Iris pigment epithelial cell (primary cell): ENCODE data around the gene ADSS1.
A peak's percentile ranks its signal among the peaks of the same experiment; 100 is the strongest.

Experiments used
- DNase-seq: peaks from one replicate; pipeline ENCODE4 v3.0.0-alpha.2; 2011; ENCODE audit warnings: low read depth

Gene ADSS1

DNA sequence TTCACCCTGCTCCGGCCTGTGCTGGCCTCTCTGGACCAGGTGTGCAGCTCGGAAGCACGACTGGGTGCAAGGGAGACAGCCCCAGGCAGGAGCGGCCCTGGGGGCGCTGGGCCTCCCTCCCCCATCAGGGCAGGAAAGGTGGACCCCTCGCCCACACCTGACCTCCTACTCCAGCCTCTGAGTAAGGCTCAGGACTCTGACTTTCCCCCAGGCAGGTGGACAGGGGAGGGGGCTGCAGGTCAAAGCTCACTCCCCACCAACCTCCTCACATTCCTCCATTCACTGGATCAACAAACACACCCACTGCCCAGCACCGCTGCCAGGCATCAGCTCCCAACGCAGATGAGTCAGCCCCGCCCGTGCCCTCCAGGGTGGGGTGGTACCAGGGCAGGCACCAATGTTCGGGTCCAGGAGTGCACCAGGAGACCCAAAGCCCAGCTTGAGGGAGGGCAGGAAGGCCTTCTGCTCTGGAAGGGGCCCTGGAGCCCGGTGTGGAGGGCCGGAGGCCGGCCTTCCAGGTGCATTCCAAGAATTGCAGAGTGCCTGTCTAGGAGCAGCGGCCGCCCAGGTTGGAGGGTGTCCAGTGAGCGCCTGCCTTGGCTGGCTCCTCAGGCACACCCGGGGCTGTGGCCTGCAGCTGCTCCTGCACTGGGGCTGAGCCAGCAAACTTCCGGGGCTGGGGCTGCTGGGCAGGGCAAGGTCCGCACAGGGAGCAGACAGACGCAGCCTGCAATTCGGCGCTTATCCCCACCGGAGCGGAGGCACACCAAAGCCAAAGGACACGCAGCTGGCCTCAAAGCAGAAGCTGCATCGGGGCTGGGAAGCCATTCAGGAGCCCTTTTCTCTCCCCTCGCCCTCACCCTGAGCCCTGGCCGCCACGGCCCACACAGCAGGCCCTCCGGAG lies 36.2 kb upstream of the ADSS1 start:
- peak; percentile 54 for DNase-seq

DNA sequence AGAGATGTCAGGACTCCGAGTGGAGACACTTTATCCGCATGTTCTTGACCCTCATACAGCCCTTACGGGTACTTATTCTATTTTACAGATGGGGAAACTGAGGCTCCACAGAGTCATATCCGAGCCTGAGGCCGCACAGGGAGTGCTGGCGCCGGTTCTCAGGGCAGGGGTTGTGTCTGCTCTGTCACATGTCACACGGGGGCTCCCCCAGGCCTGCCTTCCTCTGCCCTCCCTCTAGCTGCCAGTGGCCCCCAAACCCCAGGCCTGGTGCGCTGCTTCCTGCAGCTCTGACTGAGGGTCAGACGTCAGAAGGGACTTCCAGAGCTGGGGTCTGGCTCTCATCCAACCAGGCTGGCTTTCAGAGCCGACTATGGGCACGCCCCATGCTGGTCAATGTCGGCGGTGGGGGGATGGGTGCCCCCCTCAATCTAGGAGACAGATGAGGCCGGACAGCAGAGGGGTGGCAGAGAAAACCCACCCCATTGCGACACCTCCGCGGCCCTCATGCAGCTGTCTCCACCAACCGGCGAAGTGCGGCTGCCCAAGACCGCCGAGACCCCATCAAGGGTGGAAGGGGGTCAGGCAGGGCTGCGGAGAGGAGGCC lies 35.4 kb upstream of the ADSS1 start:
- DNase-seq, result peak; percentile 51

DNA sequence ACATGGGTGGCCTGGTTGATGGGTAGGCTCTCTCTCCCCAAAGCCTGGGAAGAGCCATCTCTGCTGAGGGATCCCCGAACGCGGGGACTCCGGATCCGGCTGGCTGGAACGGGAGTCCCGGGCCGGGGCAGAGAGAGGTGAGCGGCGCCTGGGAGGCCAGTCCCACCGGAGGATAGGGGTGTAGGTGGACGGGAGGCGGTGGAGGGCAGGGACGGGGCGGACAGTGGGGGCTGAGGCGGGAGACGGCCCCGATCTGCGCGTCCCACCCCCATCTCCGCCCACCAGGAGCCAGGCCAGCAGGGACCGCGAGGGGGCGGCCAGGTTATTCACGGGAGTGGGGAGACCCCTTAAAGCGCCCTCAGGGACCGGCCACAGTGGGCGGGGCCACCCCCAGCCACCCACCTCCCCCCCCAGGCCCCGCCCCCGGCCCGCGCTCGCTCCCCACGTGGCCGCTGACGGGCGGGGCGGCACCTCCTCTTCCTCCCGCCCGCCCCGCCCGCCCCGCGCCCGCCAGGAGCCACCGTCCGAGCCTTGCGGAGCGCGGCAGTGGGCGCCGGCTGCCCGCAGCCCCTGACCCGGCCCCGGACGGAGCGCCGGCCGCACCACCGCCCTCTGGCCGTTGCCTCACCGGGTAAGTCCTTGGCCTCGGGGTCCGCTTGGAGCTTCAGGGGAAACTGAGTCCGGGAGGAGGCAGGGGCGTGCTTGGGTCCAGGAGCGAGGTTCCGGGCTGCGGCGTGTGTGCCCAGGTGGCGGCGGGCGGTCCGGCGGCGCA lies 34.7 kb upstream of the ADSS1 start, which contains the start of gene INF2:
TSS of gene INF2 (plus strand) at position 510 of the 772 bp plus-strand sequence. CDS start 11,748 bp downstream, outside the sequence.
- DNase-seq, result peak; percentile 55

DNA sequence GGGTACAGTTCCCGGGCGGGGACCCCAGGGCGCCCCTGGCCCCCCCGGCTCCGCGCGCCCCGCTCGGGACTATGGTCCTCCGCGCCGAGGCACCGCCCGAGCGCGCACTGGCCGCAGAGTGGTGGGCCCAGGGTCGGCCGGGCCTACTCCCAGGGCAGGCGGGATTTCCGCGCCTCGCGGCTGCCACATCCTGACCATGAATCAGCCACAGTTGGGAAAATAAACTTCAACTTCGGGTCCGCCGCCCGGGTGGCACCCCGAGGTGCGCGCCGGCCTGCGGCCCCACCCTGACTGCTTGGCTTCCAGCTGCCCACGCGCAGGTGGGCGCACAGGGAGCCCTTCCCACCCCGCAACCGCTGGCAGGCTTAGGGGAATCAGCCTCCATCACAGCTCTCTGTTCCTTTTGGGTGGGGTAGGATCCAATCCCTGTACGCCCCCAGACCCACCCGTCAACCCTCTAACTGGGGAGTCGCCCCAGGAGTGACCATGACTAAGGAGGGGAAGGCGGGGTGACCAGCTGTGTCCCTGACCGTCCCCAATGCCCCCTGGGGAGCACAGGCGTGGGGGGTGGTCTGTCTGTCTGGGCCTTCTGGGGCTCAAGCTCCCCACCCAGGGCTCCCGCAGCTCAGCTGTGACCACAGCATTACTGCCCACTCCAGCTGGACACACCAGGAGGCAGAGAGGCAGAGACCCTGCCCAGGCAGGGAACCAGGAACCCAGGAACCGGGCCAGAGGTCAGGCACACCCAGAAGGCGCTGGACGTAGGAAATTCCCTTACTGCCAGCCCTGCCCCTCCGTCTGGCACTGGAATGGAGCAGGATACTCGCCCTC lies 33.9 kb upstream of the ADSS1 start:
- no peak for DNase-seq

DNA sequence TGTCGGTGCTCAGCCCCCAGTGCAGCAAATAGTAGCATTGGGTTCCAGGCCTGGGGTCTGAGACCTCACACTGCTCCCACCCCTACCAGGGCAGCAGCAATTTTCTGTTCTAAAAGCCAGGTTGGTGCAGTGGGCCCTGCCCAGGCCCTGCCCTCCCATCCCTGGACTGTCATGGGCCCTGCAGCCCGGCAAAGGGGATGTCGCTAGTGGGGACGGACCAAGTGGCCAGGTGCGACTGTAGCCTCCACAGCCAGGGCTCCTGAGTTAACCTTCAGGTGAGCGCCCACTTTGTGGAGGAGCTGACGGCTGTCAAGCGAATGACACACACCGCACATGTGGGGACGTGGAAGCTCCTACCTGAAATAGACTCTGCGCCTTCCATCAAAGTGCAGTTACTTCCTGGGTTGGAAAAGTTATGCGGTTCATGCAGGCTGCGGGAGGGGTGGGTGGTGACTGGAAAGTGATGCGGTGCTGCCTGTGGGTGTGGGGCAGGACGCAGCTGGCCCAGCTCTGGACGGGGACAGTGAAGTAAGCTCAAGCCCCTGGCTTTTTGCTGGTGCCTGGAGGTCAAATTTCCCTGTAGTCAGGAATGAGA lies 33.1 kb upstream of the ADSS1 start:
- no peak for DNase-seq

DNA sequence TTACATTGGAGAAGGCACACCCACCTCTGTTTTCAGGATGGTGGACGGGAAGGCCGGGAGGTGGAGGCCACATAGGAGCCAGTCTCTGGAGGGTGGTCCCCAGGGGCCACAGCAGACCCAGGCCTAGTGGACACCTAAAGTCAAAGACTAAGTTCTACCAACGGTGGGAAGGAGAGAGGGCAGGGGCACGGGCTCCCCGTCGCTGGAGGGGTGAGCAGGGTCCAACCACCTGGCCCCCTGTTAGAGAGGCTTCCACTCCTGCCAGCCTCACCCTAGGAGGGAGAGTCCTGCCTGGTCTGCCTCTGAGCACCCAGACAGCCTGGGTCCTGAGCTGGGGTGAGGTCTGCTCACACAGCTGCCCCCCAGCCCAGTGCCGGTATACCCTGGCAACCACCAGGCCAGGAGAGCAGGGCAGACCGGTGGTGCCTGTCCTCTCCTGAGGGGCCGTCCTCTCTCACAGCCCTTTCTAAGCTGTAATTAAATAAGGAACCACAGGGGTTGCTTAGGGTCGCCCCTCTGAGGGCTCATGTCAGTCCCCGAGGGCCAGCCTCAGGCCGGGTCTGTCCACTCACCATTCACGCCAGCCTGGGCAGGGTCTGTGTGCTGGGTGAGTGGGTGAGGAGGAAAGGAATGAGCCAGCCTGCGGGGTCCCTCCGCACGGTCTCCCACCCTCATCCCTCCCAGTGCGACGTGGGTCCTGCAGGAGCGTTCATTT lies 32.3 kb upstream of the ADSS1 start:
- no peak for DNase-seq

DNA sequence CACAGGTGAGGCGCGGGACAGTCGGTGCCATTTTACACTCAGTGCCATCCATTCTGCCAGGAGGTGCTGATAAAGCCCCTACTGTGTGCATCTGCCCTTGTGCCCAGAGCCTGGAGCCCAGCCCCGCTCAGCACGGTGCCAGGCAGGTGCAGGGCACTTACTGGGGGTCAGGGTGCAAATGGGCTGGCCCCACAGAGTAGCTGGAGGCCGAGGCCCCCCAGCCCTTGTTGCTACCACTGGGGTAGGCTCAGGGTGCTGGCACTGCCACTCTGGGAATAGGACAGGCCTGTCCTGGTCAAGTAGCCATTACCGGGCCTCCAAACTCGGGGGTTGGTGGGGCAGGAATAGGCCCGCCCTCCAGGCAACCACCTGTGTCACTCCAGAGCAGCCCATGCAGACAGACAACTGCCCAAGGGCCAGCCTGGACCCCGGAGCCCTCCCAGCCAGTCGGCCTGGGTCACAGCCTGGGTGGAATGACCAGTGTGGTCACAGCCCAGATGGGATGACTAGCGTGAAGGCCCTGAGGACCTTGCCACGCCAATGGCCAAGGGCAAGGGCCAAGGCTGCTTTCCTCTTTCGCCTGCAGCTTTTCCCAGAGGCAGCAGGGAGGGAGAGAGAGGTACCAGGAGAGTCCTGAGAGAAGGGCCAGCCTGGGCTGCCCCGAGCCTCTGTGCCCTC lies 31.6 kb upstream of the ADSS1 start:
- DNase-seq, result no peak

DNA sequence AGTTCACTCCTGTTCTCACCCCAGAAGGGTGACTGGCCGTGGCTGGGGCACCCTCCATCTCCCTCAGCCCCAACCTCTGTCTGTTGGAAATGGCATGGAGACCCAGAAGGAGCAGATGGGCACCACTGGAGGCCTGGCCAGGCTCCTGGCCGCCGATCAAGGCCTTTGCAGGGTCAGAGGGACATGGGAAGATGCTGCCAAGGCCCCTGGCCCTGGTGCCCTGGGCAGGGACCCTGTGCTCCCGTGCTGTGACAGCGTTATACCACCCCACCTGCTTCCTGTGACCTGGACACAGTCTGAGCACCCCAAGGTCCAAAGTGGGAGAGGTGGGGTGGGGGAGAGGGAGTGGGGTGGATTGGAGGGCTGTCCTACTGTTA lies 31.1 kb upstream of the ADSS1 start:
- DNase-seq, result no peak

DNA sequence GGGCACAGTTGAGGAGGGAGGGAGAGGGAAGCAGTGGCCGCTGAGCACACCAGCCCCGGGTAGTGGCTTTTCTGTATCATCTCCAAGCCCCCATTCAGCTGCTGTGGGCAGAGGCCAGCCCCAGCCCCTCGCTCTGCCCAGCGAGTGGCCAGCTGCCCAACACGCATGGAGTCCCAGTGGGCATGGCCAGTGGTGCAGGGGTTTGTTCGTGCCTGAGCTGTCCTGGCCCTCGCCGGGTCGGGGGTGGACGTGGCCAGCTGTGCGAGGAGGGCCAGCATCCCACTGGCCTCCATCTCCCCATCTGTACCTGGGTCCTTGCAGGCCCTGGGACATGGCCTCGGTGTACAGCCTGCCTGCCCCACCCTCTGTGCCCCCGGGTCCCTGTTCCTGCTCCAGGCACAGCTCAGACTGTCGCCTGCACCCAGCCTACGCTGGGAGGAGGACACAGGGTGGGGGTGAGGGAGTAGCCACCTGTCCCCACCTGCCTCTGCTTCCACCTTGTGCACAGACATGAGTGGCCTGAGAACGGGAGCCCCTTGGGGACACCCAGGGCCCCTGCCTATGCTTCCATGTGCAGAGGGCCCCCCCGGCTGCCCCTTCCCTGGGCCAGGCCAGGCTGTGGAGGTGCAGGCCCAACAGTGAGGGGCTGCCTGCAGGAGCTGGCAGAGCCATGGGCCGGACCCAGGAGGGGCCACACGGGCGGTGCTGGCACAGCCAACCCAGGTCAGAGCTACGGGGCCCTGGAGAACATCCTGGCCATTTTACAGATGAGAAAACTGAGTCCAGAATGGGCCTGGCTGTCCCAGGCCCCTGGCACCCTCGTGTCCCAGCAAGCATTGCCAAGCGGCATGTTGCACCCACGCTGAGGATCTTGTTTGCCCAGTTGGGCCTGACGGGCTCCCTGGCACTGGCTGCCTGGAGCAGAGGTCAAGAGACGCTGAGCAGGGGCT lies 30.3 kb upstream of the ADSS1 start:
- no peak for DNase-seq

DNA sequence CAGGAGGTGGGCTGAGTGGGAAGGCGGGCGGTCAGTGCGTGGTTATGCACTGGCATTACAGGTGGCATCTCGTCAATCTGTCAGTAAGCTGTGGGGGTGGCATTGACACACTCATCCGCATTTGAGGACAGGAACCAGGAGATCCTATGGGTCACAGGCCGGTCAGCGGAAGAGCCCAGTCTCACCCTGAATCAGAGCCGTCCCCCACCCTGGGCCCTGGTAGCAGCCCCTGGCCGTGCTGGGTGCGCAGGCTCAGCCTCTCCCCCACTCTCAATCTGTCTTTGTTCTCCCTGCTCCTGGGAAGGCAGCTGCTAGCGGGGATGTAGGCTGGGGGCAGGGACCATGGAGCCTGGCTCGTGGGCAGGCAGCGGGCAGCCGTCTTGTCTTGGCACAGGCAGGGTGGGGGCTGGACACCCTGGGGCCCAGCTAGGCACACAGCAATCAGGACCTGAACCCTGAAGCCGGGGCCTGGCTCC lies 29.5 kb upstream of the ADSS1 start:
- no peak for DNase-seq

DNA sequence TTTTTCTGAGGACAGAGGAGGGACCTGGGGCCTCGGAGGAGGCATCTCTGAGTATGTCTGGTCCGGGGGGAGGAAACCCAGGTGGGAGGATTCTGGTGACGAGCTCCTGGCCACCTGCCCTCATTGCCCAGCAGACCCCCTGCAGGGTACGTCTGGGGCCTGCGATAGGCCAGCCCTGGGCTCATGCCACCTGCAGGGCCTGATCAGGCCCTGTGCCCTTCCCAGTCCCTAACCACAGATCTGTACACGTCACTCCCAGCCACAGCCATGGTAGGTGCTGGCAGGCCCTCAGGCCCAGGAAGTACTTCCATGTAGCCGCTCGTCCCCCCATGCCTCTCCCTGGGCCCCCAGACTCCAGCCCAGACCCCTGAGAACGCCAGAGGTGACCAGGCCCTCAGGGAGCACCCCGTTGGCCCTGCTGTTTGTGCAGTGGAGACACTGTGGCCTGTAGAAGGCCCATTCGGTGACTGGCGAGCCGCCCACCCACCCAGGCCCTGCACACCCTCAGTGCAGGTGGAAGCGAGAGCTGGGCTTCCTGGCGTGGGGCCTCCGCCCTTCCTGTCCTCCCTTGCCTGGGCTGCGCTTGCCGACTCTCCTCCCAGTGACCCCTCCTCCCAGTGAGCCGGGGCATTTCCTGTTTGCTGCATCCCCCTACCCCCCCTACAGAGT lies 28.9 kb upstream of the ADSS1 start:
- DNase-seq, result peak; percentile 45

DNA sequence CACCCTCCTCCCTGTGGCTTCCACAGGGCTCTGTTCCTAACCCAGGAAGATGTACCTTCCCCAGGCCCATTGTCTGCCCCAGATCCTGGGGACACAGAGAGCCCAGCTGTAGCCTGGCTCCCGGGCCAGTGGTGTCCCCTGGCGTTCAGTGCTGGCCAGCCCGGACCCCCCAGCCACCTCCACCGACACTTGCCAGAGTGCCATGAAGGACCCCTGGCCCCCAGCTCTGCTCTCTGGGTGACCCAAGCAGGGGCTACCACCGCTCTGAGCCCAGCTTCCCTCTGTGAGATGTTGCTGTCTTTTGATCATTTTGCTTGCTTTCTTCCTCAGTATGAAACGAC lies 28.4 kb upstream of the ADSS1 start:
- no peak for DNase-seq

DNA sequence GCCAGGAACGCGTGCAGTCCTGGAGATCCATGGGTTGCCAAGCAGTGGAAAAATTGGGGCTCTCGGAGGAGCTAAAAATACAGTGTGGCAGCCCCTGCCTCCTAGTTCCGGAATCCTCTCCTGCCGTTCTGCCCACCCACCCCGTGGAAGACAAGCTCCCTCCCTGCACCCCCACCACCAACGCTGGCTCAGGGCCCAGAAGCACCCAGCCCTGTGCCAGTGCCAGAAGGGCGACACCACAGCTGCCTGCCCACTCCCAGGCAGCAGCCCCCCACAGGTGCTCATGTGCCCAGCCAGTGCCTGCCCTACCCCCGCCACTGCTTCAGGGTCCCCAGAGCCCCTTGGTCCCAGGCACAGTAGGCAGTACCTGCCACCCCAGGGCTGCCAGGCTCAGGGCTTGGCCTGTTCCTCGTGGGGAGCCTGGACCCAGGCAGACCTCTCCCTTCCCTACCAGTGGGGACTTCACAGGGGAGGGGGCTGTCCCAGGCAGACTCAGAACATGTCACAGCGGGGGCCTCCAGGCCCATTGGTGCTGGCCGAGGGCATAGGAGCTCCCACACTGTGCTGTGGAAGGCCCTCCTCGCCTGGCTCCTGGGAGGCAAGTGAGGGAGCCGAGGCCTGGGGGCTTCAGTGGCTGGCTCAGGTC lies 27.2 kb upstream of the ADSS1 start:
- DNase-seq, result no peak

DNA sequence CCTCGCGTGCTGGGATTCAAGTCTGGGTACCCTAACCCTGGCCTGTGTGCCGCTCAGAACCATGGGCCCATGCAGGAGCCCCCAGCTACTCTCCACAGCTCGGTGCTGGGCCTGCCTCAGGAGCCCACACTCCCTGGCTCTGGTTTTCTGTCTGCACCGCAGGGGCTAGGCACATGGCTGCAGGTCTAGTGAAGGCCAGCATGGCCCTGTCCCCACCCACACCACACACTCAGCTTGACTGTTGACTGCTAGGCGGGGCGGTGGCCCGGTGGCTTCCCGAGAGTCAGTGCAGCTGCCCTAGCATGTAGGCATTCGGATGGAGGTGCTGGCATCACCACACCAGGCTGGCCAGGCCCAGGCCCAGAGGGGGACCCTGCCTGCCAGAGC lies 26.7 kb upstream of the ADSS1 start:
- DNase-seq, result no peak

DNA sequence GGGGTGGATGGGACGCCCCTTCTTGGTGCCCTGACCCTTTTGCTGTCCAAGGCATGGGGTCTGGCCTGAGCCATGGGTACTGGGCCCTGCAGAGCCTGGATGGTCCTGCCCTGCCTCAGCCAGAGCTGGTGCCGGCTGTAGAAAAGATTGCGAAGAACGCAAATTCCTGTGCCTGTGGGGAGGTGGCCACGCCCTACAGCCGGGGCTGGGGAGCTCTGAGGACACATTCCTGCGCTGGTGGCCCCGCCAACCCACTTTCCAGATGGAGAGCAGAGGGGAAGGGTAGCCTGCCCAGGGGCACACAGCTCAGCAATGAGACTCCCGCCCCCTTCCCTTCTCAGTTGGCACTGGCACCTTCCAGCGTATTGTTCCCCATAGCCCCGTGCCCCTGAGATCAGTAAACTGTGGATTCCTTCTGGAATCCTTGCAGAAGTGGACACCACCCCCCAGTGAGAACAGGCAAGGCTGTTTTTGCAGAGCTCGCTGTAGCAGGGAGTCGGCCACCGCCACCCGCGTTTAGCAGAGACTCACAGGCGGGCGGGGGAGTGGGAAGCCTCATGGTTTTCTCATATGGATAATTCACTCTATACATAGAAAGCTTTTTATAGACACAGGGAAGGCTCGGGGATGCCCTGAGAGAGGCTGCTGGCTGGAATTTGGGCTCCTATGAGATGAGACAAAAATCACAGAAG lies 26.0 kb upstream of the ADSS1 start:
- no peak for DNase-seq

DNA sequence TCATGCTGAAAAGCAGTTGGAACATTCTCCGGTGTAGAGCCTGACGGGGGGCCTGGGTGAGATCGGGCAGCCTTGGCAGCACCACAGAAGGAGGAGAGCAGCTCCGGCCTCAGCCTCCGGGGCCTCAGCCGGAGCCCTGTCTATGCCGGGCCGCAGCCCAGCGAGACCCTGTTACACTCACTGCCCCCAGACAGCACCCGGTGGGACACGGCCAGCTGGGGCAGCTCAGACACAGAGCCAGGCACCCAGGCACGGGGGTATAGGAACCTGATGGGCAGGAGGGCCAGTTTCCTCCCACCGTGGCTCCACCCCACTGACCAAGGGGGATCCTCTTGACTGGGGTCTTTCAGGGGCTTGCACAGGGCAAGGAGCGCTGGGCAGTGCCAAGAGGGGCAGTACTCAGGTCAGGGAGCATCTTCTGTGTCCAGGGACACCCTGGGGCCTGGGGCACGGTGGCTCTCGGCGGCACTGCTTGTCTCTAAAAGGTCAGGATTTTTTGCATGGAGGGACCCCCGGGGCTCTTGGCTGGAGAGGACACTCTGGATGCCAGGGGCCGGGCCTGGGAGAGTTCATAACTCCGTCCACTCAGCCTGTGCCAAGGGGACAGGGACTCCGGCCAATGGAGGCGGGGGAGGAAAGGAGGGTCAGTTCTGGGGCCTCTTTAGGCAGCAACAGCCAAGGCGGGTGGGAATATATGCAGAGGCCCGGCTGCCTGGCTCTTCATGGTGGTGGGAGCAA lies 25.2 kb upstream of the ADSS1 start:
- no peak for DNase-seq

DNA sequence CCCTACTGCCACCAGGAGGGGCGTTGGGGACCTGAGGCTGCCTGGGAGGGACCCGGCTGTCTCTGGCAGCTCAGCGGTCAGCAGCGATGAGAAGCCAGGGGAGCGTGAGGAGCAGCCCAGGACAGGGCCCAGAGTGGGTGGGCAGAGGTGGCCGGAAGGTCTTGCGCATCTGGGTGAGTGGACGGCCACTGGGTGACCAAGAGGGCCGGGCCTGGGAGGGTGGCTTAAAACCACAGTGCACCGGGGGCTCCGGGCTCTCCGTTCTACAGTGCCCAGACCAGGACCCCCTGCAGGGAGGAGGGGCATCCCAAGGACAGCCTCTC lies 24.6 kb upstream of the ADSS1 start:
- DNase-seq, result no peak
